NT2/D1 (cell line): ENCODE results near the gene TUB.

ENCODE experiments used
- YY1 ChIP-seq: IDR thresholded peaks from 2 replicates; pipeline ENCODE4 v1.6.1; 2011; ENCODE audit not compliant: insufficient read length, insufficient read depth
- ZNF274 ChIP-seq: IDR thresholded peaks from 2 replicates; pipeline ENCODE4 v1.6.1; 2011; ENCODE audit warnings: mild to moderate bottlenecking, low read depth, low read length

DNA sequence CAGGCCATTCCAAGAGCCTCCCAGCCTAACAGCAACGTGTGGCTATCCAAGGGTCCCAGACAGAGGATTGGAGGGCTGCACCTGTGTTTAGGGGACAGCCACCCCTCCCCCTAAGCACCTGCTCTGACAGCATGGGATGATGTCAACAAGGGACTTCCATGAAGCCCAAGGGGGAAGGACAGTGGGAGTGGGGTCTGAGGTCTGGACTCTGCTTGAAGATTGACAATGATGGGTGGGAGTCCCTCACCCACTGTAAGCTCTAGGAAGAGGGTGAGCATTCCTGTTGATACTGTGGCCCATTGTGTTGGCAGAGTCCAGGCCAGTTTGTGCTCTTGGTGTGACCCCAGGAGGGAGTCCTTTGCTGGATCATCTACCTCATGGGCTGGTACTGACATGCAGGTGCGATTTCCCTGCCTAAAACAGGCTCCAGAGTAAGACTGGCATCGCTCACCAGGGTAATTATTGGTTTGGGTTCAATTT lies 46.9 kb upstream of the TUB start:
- TF ChIP-seq ZNF274 = no peak
- no peak for TF ChIP-seq YY1
